Activated gamma-delta T cell (primary cell): Measurements from ENCODE around the gene MYH11.
"Not testable (repeated sequence)": the region's sequence is repeated elsewhere in the genome, so short reads cannot be mapped to it uniquely, and the experiment has no call there.

ENCODE experiments used
- DNase-seq: peaks from one replicate; lab custom pipeline; 2025; lab: John Stamatoyannopoulos, UW

MYH11 gene

GRCh38 chr16:15839204-15839603, 17.6 kb downstream of the MYH11 start:
- not testable (repeated sequence) for DNase-seq

GRCh38 chr16:15837761-15838160, 19.1 kb downstream of the MYH11 start:
- DNase-seq = no peak

GRCh38 chr16:15836965-15837611, 19.7 kb downstream of the MYH11 start:
- DNase-seq = no peak

- DNase-seq = no peak
Measured at GRCh38 chr16:15836074-15836473, 20.8 kb downstream of the MYH11 start.

GRCh38 chr16:15835136-15835878, 21.5 kb downstream of the MYH11 start:
- no peak for DNase-seq

GRCh38 chr16:15834502-15834901, 22.3 kb downstream of the MYH11 start:
- no peak for DNase-seq

- DNase-seq = no peak
Measured at GRCh38 chr16:15833541-15833940, 23.3 kb downstream of the MYH11 start.

GRCh38 chr16:15832241-15832640, 24.6 kb downstream of the MYH11 start:
- DNase-seq = no peak

GRCh38 chr16:15830832-15831451, 25.9 kb downstream of the MYH11 start:
- DNase-seq = no peak

- no peak for DNase-seq
Measured at GRCh38 chr16:15829460-15829859, 27.4 kb downstream of the MYH11 start.

GRCh38 chr16:15827709-15828343, 29.0 kb downstream of the MYH11 start:
- DNase-seq = no peak

- DNase-seq = no peak
Measured at GRCh38 chr16:15827299-15827698, 29.5 kb downstream of the MYH11 start.

GRCh38 chr16:15825750-15826305, 31.0 kb downstream of the MYH11 start:
- DNase-seq = no peak

- DNase-seq = no peak
Measured at GRCh38 chr16:15822957-15823356, 33.9 kb downstream of the MYH11 start.

GRCh38 chr16:15820837-15821236, 36.0 kb downstream of the MYH11 start:
- no peak for DNase-seq

GRCh38 chr16:15819046-15819445, 37.8 kb downstream of the MYH11 start:
- no peak for DNase-seq

- no peak for DNase-seq
Measured at GRCh38 chr16:15817446-15817845, 39.4 kb downstream of the MYH11 start.

GRCh38 chr16:15816228-15816627, 40.6 kb downstream of the MYH11 start:
- no peak for DNase-seq

GRCh38 chr16:15812401-15812750, 44.5 kb downstream of the MYH11 start:
- not testable (repeated sequence) for DNase-seq

- no peak for DNase-seq
Measured at GRCh38 chr16:15811481-15812400, 45.1 kb downstream of the MYH11 start.

- DNase-seq = no peak
Measured at GRCh38 chr16:15810949-15811348, 45.9 kb downstream of the MYH11 start.
